HepG2 (cell line): ENCODE results near the gene SP7. TPM values are rescaled to one million over a fixed set of nuclear protein-coding genes. Genes with fewer than 3 reads are reported as not detected.

Source experiments
- ATAC-seq: fragments of 200-7000 bp; cut with Tn5 transposase; 3 replicates; pipeline ENCODE4 v1.9.1; 2020; ENCODE audit warnings: mild to moderate bottlenecking, moderate library complexity
- BruUV-seq: library from RNA; stranded (reverse); fragments of 400-500 nt; replicated peaks from 2 replicates; lab custom pipeline; 2021; lab: Mats Ljungman, UMichigan
- CTCF ChIA-PET: fragments of 300-600 bp; formaldehyde crosslinking; extraction: SDS; loops from one replicate; lab custom pipeline; 2021; ENCODE audit warnings: low total read pairs, inconsistent platforms, low intra/inter-chr PET ratio; lab: Yijun Ruan, JAX
- POLR2A ChIA-PET: fragments of 350-600 bp; sonication (Branson Sonifier 250); formaldehyde crosslinking; loops from one replicate; lab custom pipeline; 2020; ENCODE audit warnings: antibody characterized with exemption, inconsistent platforms; lab: Yijun Ruan, JAX
- DNase-seq: peaks from one replicate; pipeline ENCODE4 v3.0.0-alpha.2; 2015; ENCODE audit warnings: low spot score
- FAIRE-seq: peaks from 3 replicates; lab custom pipeline; 2011; peaks lifted over from hg19 to GRCh38; lab: Jason Lieb, UNC
- H2AFZ ChIP-seq: one replicate; pipeline ENCODE4 v1.6.1; 2011; ENCODE audit warnings: low read length, inconsistent platforms
- H3K27ac ChIP-seq: fragments of 300-600 bp; 3 replicates; pipeline ENCODE4 v1.8.0; 2011; ENCODE audit warnings: mixed run types, mild to moderate bottlenecking, mixed read lengths, low read length, inconsistent platforms; ENCODE audit not compliant: insufficient read depth; ENCODE audit errors: extremely low read length
- H3K27me3 ChIP-seq, 2 experiments: fragments of 200-600 bp in 1 of 2; 2 replicates in 1 of 2; 3 replicates in 1 of 2; pipeline versions ENCODE4 v1.6.0 to v1.8.0; 2011; ENCODE audit warnings: low read length in 2 of 2, mild to moderate bottlenecking in 2 of 2, moderate library complexity in 2 of 2, inconsistent platforms in 1 of 2; ENCODE audit not compliant: insufficient read depth in 2 of 2, control insufficient read depth in 1 of 2
- H3K36me3 ChIP-seq, 2 experiments: fragments of 200-600 bp in 1 of 2; replicated peaks in 1 of 2; 2 replicates in 1 of 2; 3 replicates in 1 of 2; pipeline versions ENCODE4 v1.5.1 to v1.8.0; 2011; ENCODE audit warnings: low read length in 2 of 2, inconsistent platforms in 1 of 2; ENCODE audit not compliant: insufficient read depth in 2 of 2, control insufficient read depth in 1 of 2
- H3K4me1 ChIP-seq: 2 replicates; pipeline ENCODE4 v1.5.1; 2012; ENCODE audit warnings: low read length, inconsistent platforms; ENCODE audit not compliant: insufficient read depth
- H3K4me2 ChIP-seq: 2 replicates; pipeline ENCODE4 v1.6.0; 2011; ENCODE audit warnings: low read depth, low read length, inconsistent platforms
- H3K4me3 ChIP-seq, 3 experiments: fragments of 200-600 bp in 1 of 3; sonication (generic), shearing (Covaris generic) in 1 of 3; replicated peaks in 1 of 3; 2 replicates each; pipeline ENCODE4 v1.5.1; 2011 to 2016; ENCODE audit warnings: low read length in 3 of 3, inconsistent platforms in 2 of 3, low read depth in 2 of 3, mild to moderate bottlenecking in 2 of 3, control low read depth in 1 of 3, mixed read lengths in 1 of 3; ENCODE audit not compliant: insufficient read depth in 1 of 3
- H3K79me2 ChIP-seq: one replicate; pipeline ENCODE4 v1.6.1; 2011; ENCODE audit warnings: low read length, inconsistent platforms; ENCODE audit not compliant: insufficient read depth
- H3K9ac ChIP-seq: 2 replicates; pipeline ENCODE4 v1.6.0; 2011; ENCODE audit warnings: mild to moderate bottlenecking, low read depth, low read length, inconsistent platforms; ENCODE audit not compliant: insufficient read depth
- H3K9me3 ChIP-seq: 2 replicates; pipeline ENCODE4 v1.5.1; 2012; ENCODE audit warnings: mild to moderate bottlenecking, low read length
- H4K20me1 ChIP-seq: 2 replicates; pipeline ENCODE4 v1.6.0; 2011; ENCODE audit warnings: inconsistent platforms, mild to moderate bottlenecking, low read length, moderate library complexity; ENCODE audit not compliant: insufficient read depth
- HES4 ChIP-seq: sonication (generic); formaldehyde crosslinking; IDR thresholded peaks from 2 replicates; pipeline ENCODE4 v1.9.0; 2021; ENCODE audit warnings: mild to moderate bottlenecking, missing genetic modification reagents, borderline replicate concordance
- NRL ChIP-seq: sonication (generic); formaldehyde crosslinking; IDR thresholded peaks from 2 replicates; pipeline ENCODE4 v1.5.0; 2020; ENCODE audit warnings: missing genetic modification reagents, mild to moderate bottlenecking, moderate library complexity, borderline replicate concordance
- PREB ChIP-seq: sonication (generic); formaldehyde crosslinking; IDR thresholded peaks from 2 replicates; pipeline ENCODE4 v1.4.0; 2020; ENCODE audit warnings: missing genetic modification reagents
- SALL1 ChIP-seq: sonication (generic); formaldehyde crosslinking; IDR thresholded peaks from 2 replicates; pipeline ENCODE4 v1.8.0; 2022; ENCODE audit warnings: mild to moderate bottlenecking, missing genetic modification reagents
- TFDP2 ChIP-seq: sonication (generic); formaldehyde crosslinking; IDR thresholded peaks from 2 replicates; pipeline ENCODE4 v1.4.0; 2020; ENCODE audit warnings: missing genetic modification reagents
- THAP11 ChIP-seq: IDR thresholded peaks from 2 replicates; pipeline ENCODE4 v1.6.1; 2016; ENCODE audit warnings: missing biosample characterization, missing genetic modification reagents
- ZBTB1 ChIP-seq: sonication (generic); formaldehyde crosslinking; IDR thresholded peaks from 2 replicates; pipeline ENCODE4 v1.4.0; 2020; ENCODE audit warnings: missing genetic modification reagents, borderline replicate concordance
- ZBTB3 ChIP-seq: sonication (generic); formaldehyde crosslinking; IDR thresholded peaks from 2 replicates; pipeline ENCODE4 v1.4.0; 2020; ENCODE audit warnings: low read depth, mild to moderate bottlenecking, moderate library complexity, missing genetic modification reagents, borderline replicate concordance
- ZBTB7A ChIP-seq: sonication (generic); formaldehyde crosslinking; IDR thresholded peaks from 2 replicates; pipeline ENCODE4 v1.8.0; 2022; ENCODE audit warnings: mild to moderate bottlenecking, missing genetic modification reagents
- ZNF777 ChIP-seq: sonication (generic); formaldehyde crosslinking; IDR thresholded peaks from 2 replicates; pipeline ENCODE4 v1.4.0; 2020; ENCODE audit warnings: missing genetic modification reagents
- ZNF841 ChIP-seq: sonication (generic); formaldehyde crosslinking; IDR thresholded peaks from 2 replicates; pipeline ENCODE4 v1.8.1; 2023; ENCODE audit warnings: missing genetic modification reagents, borderline replicate concordance
- WGBS: methylation state at CpG from one replicate; pipeline ENCODE4 v1.1.6; 2017; ENCODE audit warnings: low lambda C conversion rate; 5-methylcytosine and 5-hydroxymethylcytosine counted together
- in situ Hi-C: cut with HindIII; loops from 2 replicates; pipeline ENCODE4 v1.10.0; 2017; ENCODE audit warnings: low pct_unique_long_range_greater_than_20kb; ENCODE audit not compliant: extremely low pct_ligation_motif_present
- intact Hi-C: fragments of 100-400 bp; cut with micrococcal nuclease; formaldehyde crosslinking; loops from one replicate; pipeline ENCODE4 v1.10.0; 2022; ENCODE audit not compliant: unreplicated experiment
- polyA plus RNA-seq, 8 experiments: library from polyadenylated mRNA; depleted of rRNA in 3 of 8; stranded (reverse) in 7 of 8; unstranded in 1 of 8; fragments of >200 nt; fragmentation: Illumina TruSeq in 4 of 8; extraction: Trizol in 4 of 8; gene quantifications; 2 replicates each; pipeline versions ENCODE4 v1.2.1 to v1.2.3, GENCODE V29; 2011 to 2016; ENCODE audit warnings: low read depth in 4 of 8, missing spikeins in 1 of 8, mixed read lengths in 1 of 8; ENCODE audit not compliant: insufficient read depth in 1 of 8
- total RNA-seq, 5 experiments: library from RNA; depleted of rRNA; stranded (reverse); fragments of >200 nt; fragmentation: Illumina TruSeq; extraction: Trizol; gene quantifications; 2 replicates each; pipeline ENCODE4 v1.2.3, GENCODE V29; 2016; ENCODE audit warnings: low read depth in 1 of 5
- TF ChIP-seq, protein P1 (sequence below): IDR thresholded peaks from 2 replicates; pipeline ENCODE4 v1.6.1; 2016; ENCODE audit warnings: mild to moderate bottlenecking, missing biosample characterization, missing genetic modification reagents
- TF ChIP-seq, protein P2 (sequence below): sonication (generic); formaldehyde crosslinking; IDR thresholded peaks from 2 replicates; pipeline ENCODE4 v1.5.0; 2020; ENCODE audit warnings: missing genetic modification reagents
- TF ChIP-seq, protein P3 (sequence below): sonication (generic); formaldehyde crosslinking; IDR thresholded peaks from 2 replicates; pipeline ENCODE4 v1.4.0; 2020; ENCODE audit warnings: missing genetic modification reagents

Gene SP7
- total and polyA plus RNA-seq, 2 of the 13 experiments (the other 11 are each of a cell fraction or from before 2014, with no cell fraction given), result not detected

DNA sequence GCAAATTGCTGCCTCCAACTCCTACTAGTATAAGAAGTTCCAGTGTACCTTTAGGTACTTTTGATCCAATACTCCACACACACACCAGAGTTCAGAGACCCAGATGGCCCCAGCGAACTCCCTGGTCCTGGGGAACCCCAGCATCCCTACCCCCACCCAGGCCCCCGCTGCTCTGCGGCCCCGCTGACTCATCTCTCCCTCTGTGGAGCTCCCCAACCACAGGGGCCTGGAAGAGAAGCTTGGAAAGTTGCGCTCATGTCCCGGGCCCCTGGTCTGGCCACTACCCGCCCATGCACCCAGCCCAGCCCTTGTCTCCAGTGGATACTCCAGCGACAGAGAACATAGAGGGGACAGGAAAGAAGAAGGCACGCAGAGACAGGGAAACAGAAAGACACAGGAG, 4.2 kb upstream of the SP7 start:
- Histone ChIP-seq H3K4me3 (no peak overlapping the region), H4K20me1 (no peaks in the 10 kb centered on the region), H3K4me1 (peaks cover 9% of the 10 kb centered on the region), H3K9ac (no peak overlapping the region), H3K9me3 (no peaks in the 10 kb centered on the region), H3K4me2 (no peak overlapping the region), H3K36me3 (no peaks in the 10 kb centered on the region), H3K79me2 (no peaks in the 10 kb centered on the region), H3K27me3 (peaks cover 5 to 60% of the 10 kb centered on the region in 2 experiments), H2AFZ (no peak overlapping the region), H3K27ac (no peak overlapping the region)
- DNase-seq (no peak), ATAC-seq (no peak), FAIRE-seq (no peak)
- TF ChIP-seq PREB (CRISPR knock-in tag), result no peak
- BruUV-seq, result no TSS peak
- in situ Hi-C loops, result no loop called here
- intact Hi-C loops, result no loop called here
- CTCF ChIA-PET, result no interaction called here
- POLR2A ChIA-PET, result no interaction called here
- WGBS, result 13% methylated on average over 9 of the region's 9 CpGs

- no peak for DNase-seq
- H3K27ac ChIP-seq, result no peak overlapping the region
- no peaks in the 10 kb centered on the region for H3K4me1 ChIP-seq
- no peaks in the 10 kb centered on the region for H3K9me3 ChIP-seq
- BruUV-seq, result no TSS peak
- no peak overlapping the region for H3K9ac ChIP-seq
- no peaks in the 10 kb centered on the region for H3K79me2 ChIP-seq
- no peaks in the 10 kb centered on the region for H4K20me1 ChIP-seq
- no peak for FAIRE-seq
- no CpG with 5 or more reads among the region's 6 CpGs for WGBS
- no peak overlapping the region for H3K4me3 ChIP-seq
- in situ Hi-C loops, result no loop called here
- no peaks in the 10 kb centered on the region for H3K36me3 ChIP-seq
- H3K27me3 ChIP-seq, result peaks cover 7 to 68% of the 10 kb centered on the region in 2 experiments
- ChIA-PET CTCF (no interaction called here), POLR2A (no interaction called here)
- no peak overlapping the region for H3K4me2 ChIP-seq
- no peak overlapping the region for H2AFZ ChIP-seq
- intact Hi-C loops, result no loop called here
- ATAC-seq, result no peak
- TF ChIP-seq, protein P1, sequence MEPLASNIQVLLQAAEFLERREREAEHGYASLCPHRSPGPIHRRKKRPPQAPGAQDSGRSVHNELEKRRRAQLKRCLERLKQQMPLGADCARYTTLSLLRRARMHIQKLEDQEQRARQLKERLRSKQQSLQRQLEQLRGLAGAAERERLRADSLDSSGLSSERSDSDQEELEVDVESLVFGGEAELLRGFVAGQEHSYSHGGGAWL, result no peak
- TF ChIP-seq ZBTB3 (CRISPR knock-in tag), result no peak
- TF ChIP-seq THAP11 (CRISPR knock-in tag), result no peak
- TF ChIP-seq ZBTB7A (CRISPR knock-in tag), result no peak
- TF ChIP-seq, protein P2, sequence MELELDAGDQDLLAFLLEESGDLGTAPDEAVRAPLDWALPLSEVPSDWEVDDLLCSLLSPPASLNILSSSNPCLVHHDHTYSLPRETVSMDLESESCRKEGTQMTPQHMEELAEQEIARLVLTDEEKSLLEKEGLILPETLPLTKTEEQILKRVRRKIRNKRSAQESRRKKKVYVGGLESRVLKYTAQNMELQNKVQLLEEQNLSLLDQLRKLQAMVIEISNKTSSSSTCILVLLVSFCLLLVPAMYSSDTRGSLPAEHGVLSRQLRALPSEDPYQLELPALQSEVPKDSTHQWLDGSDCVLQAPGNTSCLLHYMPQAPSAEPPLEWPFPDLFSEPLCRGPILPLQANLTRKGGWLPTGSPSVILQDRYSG (CRISPR knock-in tag), result no peak
- no peak for TF ChIP-seq HES4 (CRISPR knock-in tag)
- TF ChIP-seq ZNF841 (CRISPR knock-in tag), result no peak
- TF ChIP-seq, protein P3, sequence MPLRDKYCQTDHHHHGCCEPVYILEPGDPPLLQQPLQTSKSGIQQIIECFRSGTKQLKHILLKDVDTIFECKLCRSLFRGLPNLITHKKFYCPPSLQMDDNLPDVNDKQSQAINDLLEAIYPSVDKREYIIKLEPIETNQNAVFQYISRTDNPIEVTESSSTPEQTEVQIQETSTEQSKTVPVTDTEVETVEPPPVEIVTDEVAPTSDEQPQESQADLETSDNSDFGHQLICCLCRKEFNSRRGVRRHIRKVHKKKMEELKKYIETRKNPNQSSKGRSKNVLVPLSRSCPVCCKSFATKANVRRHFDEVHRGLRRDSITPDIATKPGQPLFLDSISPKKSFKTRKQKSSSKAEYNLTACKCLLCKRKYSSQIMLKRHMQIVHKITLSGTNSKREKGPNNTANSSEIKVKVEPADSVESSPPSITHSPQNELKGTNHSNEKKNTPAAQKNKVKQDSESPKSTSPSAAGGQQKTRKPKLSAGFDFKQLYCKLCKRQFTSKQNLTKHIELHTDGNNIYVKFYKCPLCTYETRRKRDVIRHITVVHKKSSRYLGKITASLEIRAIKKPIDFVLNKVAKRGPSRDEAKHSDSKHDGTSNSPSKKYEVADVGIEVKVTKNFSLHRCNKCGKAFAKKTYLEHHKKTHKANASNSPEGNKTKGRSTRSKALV, result no peak
- TF ChIP-seq NRL (CRISPR knock-in tag), result no peak
- TF ChIP-seq TFDP2 (CRISPR knock-in tag), result no peak
- no peak for TF ChIP-seq ZNF777 (CRISPR knock-in tag)
- no peak for TF ChIP-seq ZBTB1 (CRISPR knock-in tag)
- TF ChIP-seq SALL1 (CRISPR knock-in tag), result no peak
These were observed 2.8 kb upstream of the SP7 start for GRCh38 chr12:53338916-53339315.
